ENCODE results near the gene ZNF311. TPM values are rescaled to one million over a fixed set of nuclear protein-coding genes. Genes with fewer than 3 reads are reported as not detected.
"Not testable (repeated sequence)": the region's sequence is repeated elsewhere in the genome, so short reads cannot be mapped to it uniquely, and the experiment has no call there.

The ZNF311 gene
- total RNA-seq, 1 experiment from 2014 or later = not detected

DNA sequence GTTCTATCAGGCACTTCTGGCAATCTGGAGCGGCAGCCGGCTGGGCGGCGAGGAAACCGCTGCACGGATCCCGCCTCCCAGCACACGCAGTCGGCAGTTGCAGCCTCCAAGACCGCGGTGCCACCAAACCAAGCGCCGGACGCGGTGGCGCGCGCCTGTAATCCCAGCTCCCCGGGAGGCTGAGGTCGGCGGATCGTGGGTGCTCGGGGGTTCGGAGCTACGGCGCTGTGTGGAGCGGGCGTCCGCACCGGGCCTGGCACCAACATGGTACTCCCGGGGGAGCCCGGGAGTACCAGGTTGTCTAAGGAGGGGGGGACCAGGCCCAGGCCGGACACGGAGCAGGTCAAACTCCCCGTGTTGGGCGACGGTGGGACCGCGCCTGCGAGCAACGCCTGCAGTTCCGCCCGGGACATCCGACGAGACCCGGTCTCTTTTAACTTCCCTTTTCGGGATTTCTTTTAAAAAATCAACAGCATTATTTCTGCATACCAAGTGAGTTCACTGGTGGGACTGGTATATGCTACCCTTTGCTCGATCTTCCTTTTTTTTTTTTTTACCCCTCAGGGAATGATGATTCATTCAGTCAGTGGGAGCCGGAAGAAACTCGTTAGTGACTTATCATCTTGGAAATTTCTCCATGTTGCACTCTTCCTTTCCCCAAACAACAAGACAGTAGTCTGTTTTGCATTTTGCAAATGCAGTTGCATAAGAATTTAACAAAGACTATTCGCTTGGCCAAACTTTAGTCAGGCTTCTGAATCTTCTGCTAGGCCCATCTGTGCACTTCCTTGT lies 27.6 kb downstream of the ZNF311 start:
- no peaks in the 10 kb centered on the region for H3K9me3 ChIP-seq (replicated peaks)
- H3K27ac ChIP-seq = no peak overlapping the region
- DNase-seq = no peak
- H3K27me3 ChIP-seq = no peaks in the 10 kb centered on the region
- no peaks in the 10 kb centered on the region for H3K36me3 ChIP-seq
- H3K4me1 ChIP-seq = no peaks in the 10 kb centered on the region
- no peak overlapping the region for H3K4me3 ChIP-seq

DNA sequence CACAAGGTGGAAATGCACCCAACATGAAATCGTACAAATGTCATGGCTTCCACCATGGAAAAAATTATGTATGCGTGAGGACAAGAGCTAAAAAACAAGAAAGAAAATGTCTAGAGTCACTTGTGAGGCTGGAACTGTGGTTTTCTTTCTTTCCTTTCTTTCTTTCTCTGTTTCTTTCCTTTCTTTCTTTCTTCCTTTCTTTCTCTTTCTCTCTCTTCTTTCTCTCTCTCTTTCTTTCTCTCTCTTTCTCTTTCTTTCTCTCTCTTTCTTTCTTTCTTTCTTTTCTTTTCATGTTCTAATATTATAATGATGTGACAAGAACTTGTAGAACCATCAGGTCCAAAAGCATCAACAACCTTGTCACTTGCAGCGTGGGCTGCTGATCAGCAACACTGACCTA lies 28.4 kb downstream of the ZNF311 start:
- Histone ChIP-seq H3K27me3 (no peaks in the 10 kb centered on the region), H3K27ac (no peak overlapping the region), H3K4me1 (no peaks in the 10 kb centered on the region), H3K4me3 (no peak overlapping the region), H3K36me3 (no peaks in the 10 kb centered on the region), H3K9me3 (replicated peaks) (no peaks in the 10 kb centered on the region)
- DNase-seq = no peak

DNA sequence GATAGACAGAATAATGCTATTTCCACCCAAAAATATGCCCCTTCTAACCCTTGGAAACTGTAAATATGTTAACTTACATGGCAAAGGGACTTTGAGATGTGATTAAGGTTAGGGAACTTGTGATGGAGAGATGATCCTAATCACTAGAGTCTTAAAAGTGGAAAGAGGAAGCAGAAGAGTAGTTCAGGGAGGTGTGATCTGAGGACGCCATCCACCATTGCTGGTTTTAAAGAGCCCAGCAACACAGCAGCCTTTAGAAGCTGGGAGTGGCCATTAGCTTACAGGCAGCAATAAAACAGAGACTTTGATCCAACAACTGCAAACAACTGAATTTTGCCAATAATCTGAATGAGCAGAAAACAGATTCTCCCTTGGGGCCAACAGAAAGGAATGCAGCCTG lies 30.6 kb downstream of the ZNF311 start:
- Histone ChIP-seq H3K9me3 (replicated peaks) (no peaks in the 10 kb centered on the region), H3K4me1 (no peaks in the 10 kb centered on the region), H3K27ac (no peak overlapping the region), H3K27me3 (no peaks in the 10 kb centered on the region), H3K36me3 (no peaks in the 10 kb centered on the region), H3K4me3 (no peak overlapping the region)
- DNase-seq = no peak

DNA sequence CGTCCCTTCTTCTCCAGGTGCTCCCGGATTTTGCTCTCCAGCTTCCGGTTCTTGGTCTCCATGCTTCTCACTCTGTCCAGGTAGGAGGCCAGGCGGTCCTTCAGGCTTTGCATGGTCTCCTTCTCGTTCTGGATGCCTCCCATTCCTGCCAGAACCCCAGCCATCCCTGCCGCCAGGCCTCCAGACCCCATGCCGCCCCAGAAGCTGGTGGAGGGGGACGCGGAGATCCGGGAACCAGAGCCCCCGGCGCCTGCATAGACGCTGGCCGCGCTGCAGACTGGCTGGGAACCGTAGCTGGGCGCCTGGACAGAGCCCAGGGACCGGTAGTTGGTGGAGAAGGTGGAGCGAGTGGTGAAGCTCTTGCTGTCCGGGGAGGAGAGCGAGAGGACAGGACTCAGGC lies 35.1 kb downstream of the ZNF311 start:
- H3K36me3 ChIP-seq; H3K9me3 ChIP-seq (replicated peaks); H3K27ac ChIP-seq; H3K4me1 ChIP-seq; H3K4me3 ChIP-seq; DNase-seq; H3K27me3 ChIP-seq: not testable (repeated sequence)

DNA sequence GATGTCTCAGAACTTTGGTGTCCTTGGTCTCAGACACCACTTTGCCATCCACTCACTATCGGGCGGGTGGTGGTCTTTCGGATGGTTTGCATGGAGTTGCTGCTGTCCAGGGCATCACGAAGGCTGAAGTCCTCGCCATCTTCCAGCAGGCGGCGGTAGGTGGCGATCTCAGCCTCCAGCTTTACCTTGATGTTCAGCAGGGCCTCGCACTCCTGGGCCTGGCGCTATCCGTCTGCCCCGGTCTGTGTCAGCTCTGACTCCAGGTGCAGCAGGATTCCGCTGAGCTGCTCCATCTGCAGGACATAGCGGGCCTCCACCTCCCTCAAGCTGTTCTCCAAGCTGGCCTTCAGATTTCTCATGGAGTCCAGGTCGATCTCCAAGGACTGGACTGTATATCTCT lies 36.0 kb downstream of the ZNF311 start:
- Histone ChIP-seq H3K9me3 (replicated peaks) (no peaks in the 10 kb centered on the region), H3K36me3 (no peaks in the 10 kb centered on the region), H3K27me3 (no peaks in the 10 kb centered on the region), H3K4me1 (no peaks in the 10 kb centered on the region), H3K27ac (no peak overlapping the region), H3K4me3 (no peak overlapping the region)
- no peak for DNase-seq

DNA sequence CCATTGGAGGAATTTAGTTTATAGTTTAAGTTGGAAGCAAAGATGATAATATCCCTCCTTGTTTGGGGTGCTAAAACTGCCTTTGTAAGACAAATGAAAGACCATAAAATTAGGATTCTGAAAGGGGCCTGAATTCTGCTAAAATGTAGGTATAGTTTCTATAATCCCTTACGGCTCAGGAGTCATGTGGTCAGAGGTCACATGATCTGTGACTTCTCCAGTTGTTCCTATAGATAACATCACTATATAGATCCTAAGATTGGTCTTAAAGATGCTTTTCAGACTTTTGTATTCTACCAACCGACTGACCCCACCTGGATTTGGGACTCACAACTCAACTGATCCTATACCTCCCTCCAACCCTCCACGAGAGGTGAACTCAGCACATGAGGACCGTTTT lies 36.6 kb downstream of the ZNF311 start:
- H3K4me3 ChIP-seq = no peak overlapping the region
- no peak for DNase-seq
- H3K4me1 ChIP-seq = no peaks in the 10 kb centered on the region
- no peaks in the 10 kb centered on the region for H3K27me3 ChIP-seq
- no peaks in the 10 kb centered on the region for H3K9me3 ChIP-seq (replicated peaks)
- no peak overlapping the region for H3K27ac ChIP-seq
- no peaks in the 10 kb centered on the region for H3K36me3 ChIP-seq

DNA sequence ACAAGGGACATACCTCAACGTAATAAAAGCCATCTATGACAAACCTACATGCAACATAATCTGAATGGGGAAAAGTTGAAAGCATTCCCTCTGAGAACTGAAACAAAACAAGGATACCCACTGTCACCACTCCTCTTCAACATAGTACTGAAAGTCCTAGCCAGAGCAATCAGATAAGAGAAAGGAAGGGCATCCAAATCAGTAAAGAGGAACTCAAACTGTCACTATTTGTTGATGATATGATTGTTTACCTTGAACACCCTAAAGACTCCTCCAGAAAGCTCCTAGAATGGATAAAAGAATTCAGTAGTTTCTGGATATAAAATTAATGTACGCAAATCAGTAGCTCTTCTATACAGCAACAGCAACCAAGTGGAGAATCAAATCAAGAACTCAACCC lies 39.4 kb downstream of the ZNF311 start:
- Histone ChIP-seq H3K27ac (no peak overlapping the region), H3K9me3 (replicated peaks) (no peaks in the 10 kb centered on the region), H3K36me3 (no peaks in the 10 kb centered on the region), H3K4me3 (no peak overlapping the region), H3K27me3 (no peaks in the 10 kb centered on the region), H3K4me1 (no peaks in the 10 kb centered on the region)
- DNase-seq = no peak

DNA sequence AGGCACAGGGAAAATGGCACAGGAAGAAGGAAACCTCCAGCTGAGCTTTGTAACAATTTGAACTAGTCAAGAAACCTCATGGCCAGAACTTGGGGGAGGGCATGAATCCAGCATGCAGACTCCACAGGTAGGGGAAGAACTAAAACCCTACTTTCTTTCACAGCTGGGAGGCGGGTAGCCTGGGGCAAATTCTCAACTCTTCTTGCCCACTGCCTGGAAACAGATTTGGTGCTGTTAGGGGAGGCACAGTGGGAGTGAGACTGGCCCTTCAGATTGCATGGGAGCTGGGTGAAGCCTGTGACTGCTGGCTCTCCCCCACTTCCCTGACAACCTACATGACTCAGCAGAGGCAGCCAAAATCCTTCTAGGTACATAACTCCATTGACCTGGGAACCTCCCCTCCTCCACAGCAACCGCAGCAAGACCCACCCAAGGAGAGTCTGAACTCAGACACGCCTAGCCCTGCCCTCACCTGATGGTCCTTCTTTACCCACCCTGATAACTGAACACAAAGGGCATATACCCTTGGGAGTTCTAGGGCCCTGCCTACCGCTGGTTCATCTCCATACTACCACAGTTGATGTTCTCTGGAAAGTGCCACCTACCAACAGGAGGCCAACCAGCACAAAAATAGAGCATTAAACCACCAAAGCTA lies 44.1 kb downstream of the ZNF311 start:
- Histone ChIP-seq H3K4me1 (no peaks in the 10 kb centered on the region), H3K4me3 (no peak overlapping the region), H3K27me3 (no peaks in the 10 kb centered on the region), H3K9me3 (replicated peaks) (no peaks in the 10 kb centered on the region), H3K36me3 (no peaks in the 10 kb centered on the region), H3K27ac (no peak overlapping the region)
- DNase-seq = no peak

DNA sequence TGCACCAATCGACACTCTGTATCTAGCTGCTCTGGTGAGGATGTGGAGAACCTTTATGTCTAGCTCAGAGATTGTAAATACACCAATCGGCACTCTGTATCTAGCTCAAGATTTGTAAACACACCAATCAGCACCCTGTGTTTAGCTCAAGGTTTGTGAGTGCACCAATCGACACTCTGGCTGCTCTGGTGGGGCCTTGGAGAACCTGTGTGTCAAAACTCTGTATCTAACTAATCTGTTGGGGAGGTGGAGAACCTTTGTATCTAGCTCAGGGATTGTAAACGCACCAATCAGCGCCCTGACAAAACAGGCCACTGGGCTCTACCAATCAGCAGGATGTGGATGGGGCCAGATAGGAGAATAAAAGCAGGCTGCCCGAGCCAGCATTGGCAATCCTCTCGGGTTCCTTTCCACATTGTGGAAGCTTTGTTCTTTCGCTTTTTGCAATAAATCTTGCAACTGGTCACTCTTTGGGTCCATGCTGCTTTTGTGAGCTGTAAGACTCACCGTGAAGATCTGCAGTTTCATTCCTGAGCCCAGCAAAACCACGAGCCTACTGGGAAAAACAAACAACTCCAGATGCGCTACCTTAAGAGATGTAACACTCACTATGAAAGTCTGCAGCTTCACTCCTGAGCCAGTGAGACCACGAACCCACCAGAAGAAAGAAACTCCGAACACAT lies 46.4 kb downstream of the ZNF311 start:
- not testable (repeated sequence) for H3K27ac ChIP-seq; H3K4me3 ChIP-seq; H3K27me3 ChIP-seq; H3K36me3 ChIP-seq; H3K4me1 ChIP-seq; H3K9me3 ChIP-seq (replicated peaks); DNase-seq

DNA sequence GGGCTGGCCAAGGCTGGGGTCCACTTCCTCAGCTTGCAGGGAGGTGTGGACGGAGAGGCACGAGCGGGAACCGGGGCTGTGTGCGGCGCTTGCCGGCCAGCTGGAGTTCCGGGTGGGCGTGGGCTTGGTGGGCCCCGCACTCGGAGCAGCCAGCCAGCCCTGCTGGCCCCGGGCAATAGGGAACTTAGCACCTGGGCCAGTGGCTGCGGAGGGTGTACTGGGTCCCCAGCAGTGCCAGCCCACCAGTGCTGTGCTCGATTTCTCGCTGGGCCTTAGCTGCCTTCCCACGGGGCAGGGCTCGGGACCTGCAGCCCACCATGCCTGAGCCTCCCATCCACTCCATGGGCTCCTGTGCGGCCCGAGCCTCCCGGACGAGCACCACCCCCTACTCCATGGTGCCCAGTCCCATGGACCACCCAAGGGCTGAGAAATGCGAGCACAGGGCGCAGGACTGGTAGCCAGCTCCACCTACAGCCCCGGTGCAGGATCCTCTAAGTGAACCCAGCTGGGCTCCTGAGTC lies 47.3 kb downstream of the ZNF311 start:
- not testable (repeated sequence) for H3K27ac ChIP-seq; H3K36me3 ChIP-seq; H3K27me3 ChIP-seq; DNase-seq; H3K4me3 ChIP-seq; H3K9me3 ChIP-seq (replicated peaks); H3K4me1 ChIP-seq

DNA sequence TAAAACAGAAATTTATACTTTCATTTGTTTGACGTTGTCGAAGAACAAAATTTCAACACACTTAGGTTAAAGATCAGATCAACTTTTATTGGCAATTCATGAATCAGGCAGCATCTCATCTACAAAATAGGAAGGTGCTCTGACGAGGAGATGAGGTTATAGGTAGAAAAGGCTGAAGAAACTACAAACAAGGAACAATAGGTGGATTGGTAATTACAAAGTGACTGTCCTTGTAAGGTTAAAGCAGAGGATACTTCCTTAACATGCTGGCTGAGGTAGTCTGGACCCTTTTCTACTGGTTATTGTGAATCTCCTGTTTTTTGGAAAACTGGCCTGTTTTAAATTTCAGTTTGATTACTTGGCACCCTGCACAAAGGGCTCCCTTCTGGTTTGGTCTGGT lies 48.8 kb downstream of the ZNF311 start:
- DNase-seq = no peak
- no peaks in the 10 kb centered on the region for H3K4me1 ChIP-seq
- no peaks in the 10 kb centered on the region for H3K36me3 ChIP-seq
- no peak overlapping the region for H3K4me3 ChIP-seq
- H3K9me3 ChIP-seq (replicated peaks) = no peaks in the 10 kb centered on the region
- no peaks in the 10 kb centered on the region for H3K27me3 ChIP-seq
- H3K27ac ChIP-seq = no peak overlapping the region

DNA sequence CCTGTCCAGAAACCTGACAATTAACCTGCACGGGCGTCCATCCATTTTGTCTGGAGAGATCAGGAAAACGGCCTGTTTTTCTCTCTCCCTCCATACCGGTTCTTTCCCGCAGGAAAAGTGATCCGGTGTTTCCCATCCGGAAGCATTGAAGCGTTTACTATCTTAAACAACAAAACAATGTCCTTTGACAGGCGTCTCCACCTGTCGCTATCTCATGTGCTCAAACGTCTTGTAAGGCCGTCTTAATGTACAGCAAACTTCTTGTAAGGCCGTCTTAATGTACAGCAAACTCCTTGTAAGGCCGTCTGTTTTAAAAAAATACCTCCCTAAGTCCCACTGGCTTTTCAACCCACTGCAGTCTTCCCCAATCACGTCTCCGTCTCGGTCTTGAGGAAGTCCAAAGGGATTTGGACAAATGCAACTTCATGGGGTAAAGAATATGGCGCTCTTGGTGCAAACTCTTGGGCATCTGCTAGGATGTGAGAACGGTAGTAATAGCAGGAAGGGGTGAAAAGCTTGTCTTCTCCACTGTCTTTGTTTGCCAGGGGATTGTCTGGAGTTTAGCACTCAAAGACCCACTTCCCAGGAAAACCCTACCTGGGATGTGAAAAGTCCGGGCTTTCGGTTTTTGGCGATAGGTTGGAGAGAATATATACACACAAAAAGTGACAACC lies 51.4 kb downstream of the ZNF311 start:
- peak in 1 of 2 experiments; percentile 32 for DNase-seq
- H3K4me3 ChIP-seq = peak overlapping the region; percentile 56
- H3K27ac ChIP-seq = no peak overlapping the region
- no peaks in the 10 kb centered on the region for H3K9me3 ChIP-seq (replicated peaks)
- no peaks in the 10 kb centered on the region for H3K4me1 ChIP-seq
- no peaks in the 10 kb centered on the region for H3K36me3 ChIP-seq
- H3K27me3 ChIP-seq = no peaks in the 10 kb centered on the region

DNA sequence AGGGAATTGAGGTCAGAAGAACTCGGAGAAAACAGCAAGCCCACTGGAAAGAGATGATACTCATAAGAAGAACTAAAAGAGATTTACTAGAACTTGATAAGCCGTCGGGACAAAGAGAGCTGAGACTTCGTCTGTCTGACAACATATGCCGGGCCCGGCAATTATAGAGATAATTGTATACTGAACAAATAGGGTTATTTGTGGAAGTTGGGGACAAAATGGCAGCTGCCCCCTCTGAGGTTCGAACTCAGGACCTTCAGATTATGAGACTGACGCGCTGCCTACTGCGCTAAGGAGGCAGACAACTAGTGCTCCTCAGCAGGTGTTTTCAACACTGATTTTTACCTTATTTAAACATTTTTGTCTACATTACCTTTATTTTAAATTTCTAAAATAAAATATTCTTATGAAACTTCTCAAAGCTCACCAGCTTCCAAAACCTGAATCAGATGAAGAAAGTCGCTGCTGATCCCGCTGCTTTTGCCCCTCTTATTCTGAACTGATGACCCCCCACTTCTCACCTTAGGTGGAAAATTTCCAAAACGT lies 52.0 kb downstream of the ZNF311 start:
- Histone ChIP-seq H3K27ac (no peak overlapping the region), H3K4me3 (peak overlapping the region; percentile 56), H3K27me3 (no peaks in the 10 kb centered on the region), H3K9me3 (replicated peaks) (no peaks in the 10 kb centered on the region), H3K36me3 (no peaks in the 10 kb centered on the region), H3K4me1 (no peaks in the 10 kb centered on the region)
- DNase-seq = peak; percentile 45 to 63

DNA sequence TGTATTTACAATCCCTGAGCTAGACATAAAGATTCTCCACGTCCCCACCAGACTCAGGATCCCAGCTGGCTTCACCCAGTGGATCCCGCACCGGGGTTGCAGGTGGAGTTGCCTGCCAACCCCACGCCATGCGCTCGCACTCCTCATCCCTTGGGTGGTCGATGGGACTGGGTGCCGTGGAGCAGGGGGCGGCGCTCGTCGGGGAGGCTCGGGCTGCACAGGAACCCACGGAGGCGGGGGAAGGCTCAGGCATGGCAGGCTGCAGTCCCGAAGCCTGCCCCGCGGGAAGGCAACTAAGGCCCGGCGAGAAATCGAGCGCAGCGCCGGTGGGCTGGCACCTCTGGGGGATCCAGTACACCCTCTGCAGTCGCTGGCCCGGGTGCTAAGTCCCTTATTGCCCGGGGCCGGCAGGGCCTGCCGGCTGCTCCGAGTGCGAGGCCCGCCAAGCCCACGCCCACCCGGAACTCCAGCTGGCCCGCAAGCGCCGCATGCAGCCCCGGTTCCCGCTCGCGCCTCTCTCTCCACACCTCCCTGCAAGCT lies 55.4 kb downstream of the ZNF311 start:
- not testable (repeated sequence) for H3K4me3 ChIP-seq; H3K27ac ChIP-seq; DNase-seq; H3K4me1 ChIP-seq; H3K27me3 ChIP-seq; H3K9me3 ChIP-seq (replicated peaks); H3K36me3 ChIP-seq

All from SJCRH30 (cell line).